Measurements from ENCODE around the gene PDE9A. TPM values are rescaled to one million over a fixed set of nuclear protein-coding genes. Genes with fewer than 3 reads are reported as not detected.

PDE9A gene
- total and polyA plus RNA-seq, 2 experiments from 2014 or later = 26.5 to 31.1 TPM

DNA sequence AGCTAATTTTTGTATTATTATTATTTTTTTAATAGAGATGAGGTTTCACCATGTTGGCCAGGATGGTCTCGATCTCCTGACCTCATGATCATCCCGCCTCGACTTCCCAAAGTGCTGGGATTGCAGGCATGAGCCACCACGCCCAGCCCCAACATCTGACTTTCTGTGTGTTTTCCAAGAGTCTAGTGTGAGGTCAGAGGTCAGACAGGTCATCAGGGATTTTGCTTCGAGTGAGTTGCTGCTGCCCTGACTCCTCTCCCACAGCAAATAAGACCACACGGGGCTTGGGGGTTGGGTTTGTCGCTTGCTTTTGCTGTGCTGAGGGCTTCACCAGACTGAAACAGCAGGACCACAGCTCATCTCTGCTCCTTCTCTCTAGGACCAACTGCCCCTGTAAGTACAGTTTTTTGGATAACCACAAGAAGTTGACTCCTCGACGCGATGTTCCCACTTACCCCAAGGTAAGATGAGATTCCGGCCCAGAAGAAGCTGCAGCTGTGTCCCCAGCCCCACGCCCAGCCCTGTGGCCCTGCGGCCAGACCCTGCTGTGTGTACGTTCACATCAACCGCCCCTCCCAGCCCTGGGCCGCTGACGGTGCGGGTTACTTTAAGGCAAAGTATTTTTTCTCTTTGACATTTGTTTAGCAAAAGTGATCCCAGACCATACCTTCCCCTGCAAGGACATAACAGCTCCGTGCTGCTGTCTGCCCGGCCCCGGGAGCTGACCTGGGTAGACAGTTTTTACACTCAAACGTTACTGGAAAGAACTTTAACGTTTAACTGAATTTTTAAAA is 97.5 kb downstream of the PDE9A start:
- no peaks in the 10 kb centered on the region for H3K27me3 ChIP-seq (ENCODE audit: insufficient read depth)
- ATAC-seq (no peak), DNase-seq (ENCODE audit: low spot score) (no peak)
- Mint-ChIP-seq H3K27me3 (ENCODE audit: insufficient read depth, low read depth, poor library complexity) (peaks cover 7% of the 10 kb centered on the region), H3K27ac (no peak overlapping the region), H3K9me3 (no peaks in the 10 kb centered on the region), H3K36me3 (ENCODE audit: low read depth) (peaks cover 16% of the 10 kb centered on the region; the same call in 2 of the 3 replicates), H3K4me3 (no peak overlapping the region), H3K4me1 (peaks cover 15% of the 10 kb centered on the region; the same call in 2 of the 3 replicates)
- no peaks in the 10 kb centered on the region for H3F3A ChIP-seq (replicated peaks; ENCODE audit: low read depth)
- 0 out of 2 replicates have a peak, but pooled peaks cover 4% of the 10 kb centered on the region for H4K20me1 ChIP-seq (replicated peaks; ENCODE audit: insufficient read depth)
- H2AFZ ChIP-seq = no peak overlapping the region
- no peaks in the 10 kb centered on the region for H3K79me2 ChIP-seq (replicated peaks; ENCODE audit: insufficient read depth)
- no peak overlapping the region for H3K4me3 ChIP-seq
- H3K9me2 ChIP-seq (ENCODE audit: insufficient read depth) = no peaks in the 10 kb centered on the region
- H3K36me3 ChIP-seq (ENCODE audit: insufficient read depth) = no peaks in the 10 kb centered on the region
- H3K27ac ChIP-seq (ENCODE audit: low read depth) = no peak overlapping the region
- H3K4me1 ChIP-seq (ENCODE audit: insufficient read depth) = no peaks in the 10 kb centered on the region
- H3K4me2 ChIP-seq = no peak overlapping the region
- no peak for TF ChIP-seq ZNF114 (CRISPR knock-in tag; IDR thresholded peaks at IDR 0.05)
- no peak for TF ChIP-seq POLR2AphosphoS5 (IDR thresholded peaks at IDR 0.05; ENCODE audit: low read depth)
- no peak for TF ChIP-seq EZH2 (IDR thresholded peaks at IDR 0.05; ENCODE audit: low read depth, unreplicated experiment)
- TF ChIP-seq, protein P1, sequence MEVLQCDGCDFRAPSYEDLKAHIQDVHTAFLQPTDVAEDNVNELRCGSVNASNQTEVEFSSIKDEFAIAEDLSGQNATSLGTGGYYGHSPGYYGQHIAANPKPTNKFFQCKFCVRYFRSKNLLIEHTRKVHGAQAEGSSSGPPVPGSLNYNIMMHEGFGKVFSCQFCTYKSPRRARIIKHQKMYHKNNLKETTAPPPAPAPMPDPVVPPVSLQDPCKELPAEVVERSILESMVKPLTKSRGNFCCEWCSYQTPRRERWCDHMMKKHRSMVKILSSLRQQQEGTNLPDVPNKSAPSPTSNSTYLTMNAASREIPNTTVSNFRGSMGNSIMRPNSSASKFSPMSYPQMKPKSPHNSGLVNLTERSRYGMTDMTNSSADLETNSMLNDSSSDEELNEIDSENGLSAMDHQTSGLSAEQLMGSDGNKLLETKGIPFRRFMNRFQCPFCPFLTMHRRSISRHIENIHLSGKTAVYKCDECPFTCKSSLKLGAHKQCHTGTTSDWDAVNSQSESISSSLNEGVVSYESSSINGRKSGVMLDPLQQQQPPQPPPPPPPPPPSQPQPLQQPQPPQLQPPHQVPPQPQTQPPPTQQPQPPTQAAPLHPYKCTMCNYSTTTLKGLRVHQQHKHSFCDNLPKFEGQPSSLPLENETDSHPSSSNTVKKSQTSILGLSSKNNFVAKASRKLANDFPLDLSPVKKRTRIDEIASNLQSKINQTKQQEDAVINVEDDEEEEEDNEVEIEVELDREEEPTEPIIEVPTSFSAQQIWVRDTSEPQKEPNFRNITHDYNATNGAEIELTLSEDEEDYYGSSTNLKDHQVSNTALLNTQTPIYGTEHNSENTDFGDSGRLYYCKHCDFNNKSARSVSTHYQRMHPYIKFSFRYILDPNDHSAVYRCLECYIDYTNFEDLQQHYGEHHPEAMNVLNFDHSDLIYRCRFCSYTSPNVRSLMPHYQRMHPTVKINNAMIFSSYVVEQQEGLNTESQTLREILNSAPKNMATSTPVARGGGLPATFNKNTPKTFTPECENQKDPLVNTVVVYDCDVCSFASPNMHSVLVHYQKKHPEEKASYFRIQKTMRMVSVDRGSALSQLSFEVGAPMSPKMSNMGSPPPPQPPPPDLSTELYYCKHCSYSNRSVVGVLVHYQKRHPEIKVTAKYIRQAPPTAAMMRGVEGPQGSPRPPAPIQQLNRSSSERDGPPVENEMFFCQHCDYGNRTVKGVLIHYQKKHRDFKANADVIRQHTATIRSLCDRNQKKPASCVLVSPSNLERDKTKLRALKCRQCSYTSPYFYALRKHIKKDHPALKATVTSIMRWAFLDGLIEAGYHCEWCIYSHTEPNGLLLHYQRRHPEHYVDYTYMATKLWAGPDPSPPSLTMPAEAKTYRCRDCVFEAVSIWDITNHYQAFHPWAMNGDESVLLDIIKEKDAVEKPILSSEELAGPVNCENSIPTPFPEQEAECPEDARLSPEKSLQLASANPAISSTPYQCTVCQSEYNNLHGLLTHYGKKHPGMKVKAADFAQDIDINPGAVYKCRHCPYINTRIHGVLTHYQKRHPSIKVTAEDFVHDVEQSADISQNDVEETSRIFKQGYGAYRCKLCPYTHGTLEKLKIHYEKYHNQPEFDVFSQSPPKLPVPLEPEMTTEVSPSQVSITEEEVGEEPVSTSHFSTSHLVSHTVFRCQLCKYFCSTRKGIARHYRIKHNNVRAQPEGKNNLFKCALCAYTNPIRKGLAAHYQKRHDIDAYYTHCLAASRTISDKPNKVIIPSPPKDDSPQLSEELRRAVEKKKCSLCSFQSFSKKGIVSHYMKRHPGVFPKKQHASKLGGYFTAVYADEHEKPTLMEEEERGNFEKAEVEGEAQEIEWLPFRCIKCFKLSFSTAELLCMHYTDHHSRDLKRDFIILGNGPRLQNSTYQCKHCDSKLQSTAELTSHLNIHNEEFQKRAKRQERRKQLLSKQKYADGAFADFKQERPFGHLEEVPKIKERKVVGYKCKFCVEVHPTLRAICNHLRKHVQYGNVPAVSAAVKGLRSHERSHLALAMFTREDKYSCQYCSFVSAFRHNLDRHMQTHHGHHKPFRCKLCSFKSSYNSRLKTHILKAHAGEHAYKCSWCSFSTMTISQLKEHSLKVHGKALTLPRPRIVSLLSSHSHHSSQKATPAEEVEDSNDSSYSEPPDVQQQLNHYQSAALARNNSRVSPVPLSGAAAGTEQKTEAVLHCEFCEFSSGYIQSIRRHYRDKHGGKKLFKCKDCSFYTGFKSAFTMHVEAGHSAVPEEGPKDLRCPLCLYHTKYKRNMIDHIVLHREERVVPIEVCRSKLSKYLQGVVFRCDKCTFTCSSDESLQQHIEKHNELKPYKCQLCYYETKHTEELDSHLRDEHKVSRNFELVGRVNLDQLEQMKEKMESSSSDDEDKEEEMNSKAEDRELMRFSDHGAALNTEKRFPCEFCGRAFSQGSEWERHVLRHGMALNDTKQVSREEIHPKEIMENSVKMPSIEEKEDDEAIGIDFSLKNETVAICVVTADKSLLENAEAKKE (CRISPR knock-in tag; IDR thresholded peaks at IDR 0.05) = no peak
- TF ChIP-seq STAT1 (IDR thresholded peaks at IDR 0.05; ENCODE audit: unreplicated experiment) = no peak
- TF ChIP-seq JUNB (IDR thresholded peaks at IDR 0.05; ENCODE audit: unreplicated experiment) = no peak
- TF ChIP-seq CREB1 (CRISPR knock-in tag; IDR thresholded peaks at IDR 0.05; ENCODE audit: low read depth) = no peak
- TF ChIP-seq ZNF331 (CRISPR knock-in tag; IDR thresholded peaks at IDR 0.05; ENCODE audit: low read depth) = no peak
- TF ChIP-seq, protein P2, sequence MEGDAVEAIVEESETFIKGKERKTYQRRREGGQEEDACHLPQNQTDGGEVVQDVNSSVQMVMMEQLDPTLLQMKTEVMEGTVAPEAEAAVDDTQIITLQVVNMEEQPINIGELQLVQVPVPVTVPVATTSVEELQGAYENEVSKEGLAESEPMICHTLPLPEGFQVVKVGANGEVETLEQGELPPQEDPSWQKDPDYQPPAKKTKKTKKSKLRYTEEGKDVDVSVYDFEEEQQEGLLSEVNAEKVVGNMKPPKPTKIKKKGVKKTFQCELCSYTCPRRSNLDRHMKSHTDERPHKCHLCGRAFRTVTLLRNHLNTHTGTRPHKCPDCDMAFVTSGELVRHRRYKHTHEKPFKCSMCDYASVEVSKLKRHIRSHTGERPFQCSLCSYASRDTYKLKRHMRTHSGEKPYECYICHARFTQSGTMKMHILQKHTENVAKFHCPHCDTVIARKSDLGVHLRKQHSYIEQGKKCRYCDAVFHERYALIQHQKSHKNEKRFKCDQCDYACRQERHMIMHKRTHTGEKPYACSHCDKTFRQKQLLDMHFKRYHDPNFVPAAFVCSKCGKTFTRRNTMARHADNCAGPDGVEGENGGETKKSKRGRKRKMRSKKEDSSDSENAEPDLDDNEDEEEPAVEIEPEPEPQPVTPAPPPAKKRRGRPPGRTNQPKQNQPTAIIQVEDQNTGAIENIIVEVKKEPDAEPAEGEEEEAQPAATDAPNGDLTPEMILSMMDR (conservative IDR thresholded peaks at IDR 0.05; ENCODE audit: low read depth in 2 of 2) = no peak
- TF ChIP-seq, protein P3, sequence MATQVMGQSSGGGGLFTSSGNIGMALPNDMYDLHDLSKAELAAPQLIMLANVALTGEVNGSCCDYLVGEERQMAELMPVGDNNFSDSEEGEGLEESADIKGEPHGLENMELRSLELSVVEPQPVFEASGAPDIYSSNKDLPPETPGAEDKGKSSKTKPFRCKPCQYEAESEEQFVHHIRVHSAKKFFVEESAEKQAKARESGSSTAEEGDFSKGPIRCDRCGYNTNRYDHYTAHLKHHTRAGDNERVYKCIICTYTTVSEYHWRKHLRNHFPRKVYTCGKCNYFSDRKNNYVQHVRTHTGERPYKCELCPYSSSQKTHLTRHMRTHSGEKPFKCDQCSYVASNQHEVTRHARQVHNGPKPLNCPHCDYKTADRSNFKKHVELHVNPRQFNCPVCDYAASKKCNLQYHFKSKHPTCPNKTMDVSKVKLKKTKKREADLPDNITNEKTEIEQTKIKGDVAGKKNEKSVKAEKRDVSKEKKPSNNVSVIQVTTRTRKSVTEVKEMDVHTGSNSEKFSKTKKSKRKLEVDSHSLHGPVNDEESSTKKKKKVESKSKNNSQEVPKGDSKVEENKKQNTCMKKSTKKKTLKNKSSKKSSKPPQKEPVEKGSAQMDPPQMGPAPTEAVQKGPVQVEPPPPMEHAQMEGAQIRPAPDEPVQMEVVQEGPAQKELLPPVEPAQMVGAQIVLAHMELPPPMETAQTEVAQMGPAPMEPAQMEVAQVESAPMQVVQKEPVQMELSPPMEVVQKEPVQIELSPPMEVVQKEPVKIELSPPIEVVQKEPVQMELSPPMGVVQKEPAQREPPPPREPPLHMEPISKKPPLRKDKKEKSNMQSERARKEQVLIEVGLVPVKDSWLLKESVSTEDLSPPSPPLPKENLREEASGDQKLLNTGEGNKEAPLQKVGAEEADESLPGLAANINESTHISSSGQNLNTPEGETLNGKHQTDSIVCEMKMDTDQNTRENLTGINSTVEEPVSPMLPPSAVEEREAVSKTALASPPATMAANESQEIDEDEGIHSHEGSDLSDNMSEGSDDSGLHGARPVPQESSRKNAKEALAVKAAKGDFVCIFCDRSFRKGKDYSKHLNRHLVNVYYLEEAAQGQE (IDR thresholded peaks at IDR 0.05; ENCODE audit: unreplicated experiment) = no peak
